Keratinocyte (primary cell): ENCODE data around the gene DNAJB13.

Experiments
- EZH2 ChIP-seq: IDR thresholded peaks from one replicate; pipeline ENCODE4 v1.6.1; 2012; ENCODE audit warnings: inconsistent platforms, mild to moderate bottlenecking, low read length, moderate library complexity
- TF ChIP-seq, protein P1 (sequence below), 3 experiments: IDR thresholded peaks in 1 of 3; conservative IDR thresholded peaks in 1 of 3; optimal IDR thresholded peaks in 1 of 3; 2 replicates in 2 of 3; 3 replicates in 1 of 3; pipeline versions ENCODE3 to v1.5.1; 2011; ENCODE audit warnings: low read length in 3 of 3, mild to moderate bottlenecking in 3 of 3, moderate library complexity in 2 of 3, control low read depth in 1 of 3, inconsistent platforms in 1 of 3; ENCODE audit not compliant: insufficient read depth in 2 of 3; ENCODE audit errors: extremely low read depth in 1 of 3

DNA sequence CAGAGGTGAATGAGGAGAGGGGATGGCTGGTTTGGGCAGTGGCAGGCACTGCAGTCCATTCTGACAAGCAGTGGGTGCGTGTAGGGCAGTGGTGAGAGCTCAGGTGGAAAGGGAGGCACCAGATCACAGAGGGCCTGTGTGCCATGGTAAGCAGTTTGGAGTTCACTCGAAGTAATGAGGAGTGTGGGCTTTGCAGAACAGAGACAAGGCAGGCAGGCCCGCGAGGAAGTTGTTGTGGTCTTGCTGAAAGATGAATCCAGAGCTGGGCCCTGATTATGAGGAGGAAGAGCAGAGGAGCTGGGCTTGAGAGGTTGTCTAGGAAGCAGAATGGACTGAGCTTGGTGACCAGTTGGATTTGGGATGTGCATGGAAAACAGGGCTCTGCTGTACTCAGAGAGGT lies 1.6 kb upstream of the DNAJB13 start:
- TF ChIP-seq, protein P1, sequence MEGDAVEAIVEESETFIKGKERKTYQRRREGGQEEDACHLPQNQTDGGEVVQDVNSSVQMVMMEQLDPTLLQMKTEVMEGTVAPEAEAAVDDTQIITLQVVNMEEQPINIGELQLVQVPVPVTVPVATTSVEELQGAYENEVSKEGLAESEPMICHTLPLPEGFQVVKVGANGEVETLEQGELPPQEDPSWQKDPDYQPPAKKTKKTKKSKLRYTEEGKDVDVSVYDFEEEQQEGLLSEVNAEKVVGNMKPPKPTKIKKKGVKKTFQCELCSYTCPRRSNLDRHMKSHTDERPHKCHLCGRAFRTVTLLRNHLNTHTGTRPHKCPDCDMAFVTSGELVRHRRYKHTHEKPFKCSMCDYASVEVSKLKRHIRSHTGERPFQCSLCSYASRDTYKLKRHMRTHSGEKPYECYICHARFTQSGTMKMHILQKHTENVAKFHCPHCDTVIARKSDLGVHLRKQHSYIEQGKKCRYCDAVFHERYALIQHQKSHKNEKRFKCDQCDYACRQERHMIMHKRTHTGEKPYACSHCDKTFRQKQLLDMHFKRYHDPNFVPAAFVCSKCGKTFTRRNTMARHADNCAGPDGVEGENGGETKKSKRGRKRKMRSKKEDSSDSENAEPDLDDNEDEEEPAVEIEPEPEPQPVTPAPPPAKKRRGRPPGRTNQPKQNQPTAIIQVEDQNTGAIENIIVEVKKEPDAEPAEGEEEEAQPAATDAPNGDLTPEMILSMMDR (optimal IDR thresholded peaks at IDR 0.05 in 1 of 3, IDR thresholded peaks at IDR 0.05 in 1 of 3, conservative IDR thresholded peaks at IDR 0.05 in 1 of 3; ENCODE audit: extremely low read depth in 1 of 3, insufficient read depth in 2 of 3, low read length in 3 of 3) = no peak
- no peak for TF ChIP-seq EZH2
